ENCODE measurements around the gene XK. TPM values are rescaled to one million over a fixed set of nuclear protein-coding genes. Genes with fewer than 3 reads are reported as not detected.

XK gene
- total and polyA plus RNA-seq, 10 of the 15 experiments (the other 5 are each of a cell fraction or from before 2014, with no cell fraction given), result not detected

DNA sequence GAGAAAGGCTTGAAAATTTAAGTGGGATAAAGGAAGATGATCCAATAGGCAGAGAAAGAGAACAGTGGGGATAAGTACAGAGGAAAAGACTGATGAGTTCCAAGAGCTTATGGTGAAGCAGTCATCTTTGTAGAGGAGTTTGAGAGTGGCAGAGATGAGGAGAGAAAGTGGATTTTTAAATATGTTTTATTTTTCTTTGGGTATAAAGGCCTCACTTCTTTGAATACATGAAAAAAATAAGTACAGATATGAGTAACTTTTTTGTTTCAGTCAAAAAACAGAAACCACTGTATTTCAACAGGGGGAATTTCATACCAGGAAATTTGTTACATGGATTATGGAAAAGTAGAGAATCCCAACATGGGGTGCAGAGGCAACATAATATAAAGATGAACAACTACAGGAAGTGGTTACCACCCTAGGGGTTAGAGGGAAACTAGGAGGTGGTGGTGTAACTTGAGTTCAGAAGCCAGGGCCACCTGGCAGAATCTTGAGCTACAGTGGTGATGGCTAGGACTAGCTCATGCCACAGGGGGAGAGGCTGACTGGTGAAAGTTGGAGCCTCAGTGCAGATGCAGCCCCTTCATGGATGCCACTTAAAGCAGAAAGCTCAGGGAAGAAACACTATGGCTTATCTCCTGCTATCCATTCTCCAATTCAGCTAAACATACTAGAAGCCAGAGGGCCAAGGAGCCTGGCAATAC, 90.8 kb downstream of the XK start:
- peak; percentile 80 for ATAC-seq
- Histone ChIP-seq H3K27me3 (replicated peaks in 1 of 2; ENCODE audit: control insufficient read depth in 2 of 2, insufficient read depth in 2 of 2, low read length in 1 of 2) (no peaks in the 10 kb centered on the region), H3K9ac (ENCODE audit: control insufficient read depth, insufficient read depth, low read length) (no peak overlapping the region), H2AFZ (ENCODE audit: control insufficient read depth, low read depth, low read length) (no peak overlapping the region), H3K9me3 (replicated peaks; ENCODE audit: control insufficient read depth, insufficient read depth, low read length) (no peaks in the 10 kb centered on the region), H3K4me1 (ENCODE audit: control insufficient read depth, insufficient read depth, low read length) (peaks cover 22% of the 10 kb centered on the region), H3K27ac (ENCODE audit: control insufficient read depth, insufficient read depth) (peak overlapping the region; percentile 85), H3K36me3 (ENCODE audit: control insufficient read depth in 2 of 2, insufficient read depth in 2 of 2, low read length in 1 of 2) (no peaks in the 10 kb centered on the region), H4K20me1 (ENCODE audit: control insufficient read depth, insufficient read depth) (no peaks in the 10 kb centered on the region), H3K4me2 (ENCODE audit: control insufficient read depth, insufficient read depth) (peak overlapping the region; percentile 78), H3K4me3 (peak overlapping the region; percentile 23; the same call in 1 of the 2 replicates), H3K79me2 (ENCODE audit: control insufficient read depth, insufficient read depth, low read length) (peaks cover 14% of the 10 kb centered on the region)
- RAD21 ChIA-PET (ENCODE audit: unreplicated experiment), result interaction anchor here (0.7 to 14.7 kb wide), 11 partner anchors 9 to 47 kb away, joined by 3 to 183 read pairs (median 6); no protein-coding TSS in a partner anchor
- in situ Hi-C loops (cut with MboI), result no loop called here
- CTCF ChIA-PET, result interaction anchor here (0.7 to 4.4 kb wide), 9 partner anchors 9 to 47 kb away, joined by 3 to 41 read pairs (median 5); no protein-coding TSS in a partner anchor
- intact Hi-C loops (cut with micrococcal nuclease; ENCODE audit: unreplicated experiment), result loop anchor here (2.0 kb wide), 1 partner anchor 30 kb away; no protein-coding TSS in a partner anchor
- SMC1A ChIA-PET (ENCODE audit: uncharacterized antibody, unreplicated experiment), result interaction anchor here (0.8 to 15.2 kb wide), 13 partner anchors 9 to 50 kb away, joined by 3 to 157 read pairs (median 8); no protein-coding TSS in a partner anchor
- no peak for DNase-seq (ENCODE audit: low read depth, low spot score)
- FAIRE-seq, result no peak
- POLR2A ChIA-PET, result interaction anchor here (0.8 to 3.1 kb wide), 6 partner anchors 9 to 48 kb away, joined by 3 to 21 read pairs (median 6); no protein-coding TSS in a partner anchor
- BruUV-seq (replicated peaks), result no TSS peak
- TF ChIP-seq CEBPB (IDR thresholded peaks at IDR 0.05; ENCODE audit: borderline replicate concordance in 1 of 2, low read depth in 2 of 2, low read length in 2 of 2) (no peak), EGR1 (IDR thresholded peaks at IDR 0.05; ENCODE audit: borderline replicate concordance in 1 of 2, low read depth in 2 of 2, low read length in 2 of 2) (no peak), GABPA (IDR thresholded peaks at IDR 0.05; ENCODE audit: low read depth) (no peak), LARP7 (IDR thresholded peaks at IDR 0.05) (no peak), MYC (IDR thresholded peaks at IDR 0.05; ENCODE audit: insufficient read depth, insufficient read length, insufficient replicate concordance, low read length, severe bottlenecking) (no peak), SMAD1 (IDR thresholded peaks at IDR 0.05; ENCODE audit: low read depth, partially characterized antibody) (no peak), SMARCA5 (IDR thresholded peaks at IDR 0.05) (peak; percentile 72; the same call in 1 of the 2 replicates), NFYB (IDR thresholded peaks at IDR 0.05; ENCODE audit: insufficient read depth, low read depth, low read length) (no peak), CREM (IDR thresholded peaks at IDR 0.05; ENCODE audit: low read depth) (no peak), RUNX3 (IDR thresholded peaks at IDR 0.05; ENCODE audit: low read length) (peak; percentile 50), SMC3 (IDR thresholded peaks at IDR 0.05; ENCODE audit: borderline replicate concordance, low read length) (no peak), NR2F1 (conservative IDR thresholded peaks at IDR 0.05) (no peak), MXI1 (IDR thresholded peaks at IDR 0.05; ENCODE audit: low read depth, low read length) (no peak)
- TF ChIP-seq, protein P1, sequence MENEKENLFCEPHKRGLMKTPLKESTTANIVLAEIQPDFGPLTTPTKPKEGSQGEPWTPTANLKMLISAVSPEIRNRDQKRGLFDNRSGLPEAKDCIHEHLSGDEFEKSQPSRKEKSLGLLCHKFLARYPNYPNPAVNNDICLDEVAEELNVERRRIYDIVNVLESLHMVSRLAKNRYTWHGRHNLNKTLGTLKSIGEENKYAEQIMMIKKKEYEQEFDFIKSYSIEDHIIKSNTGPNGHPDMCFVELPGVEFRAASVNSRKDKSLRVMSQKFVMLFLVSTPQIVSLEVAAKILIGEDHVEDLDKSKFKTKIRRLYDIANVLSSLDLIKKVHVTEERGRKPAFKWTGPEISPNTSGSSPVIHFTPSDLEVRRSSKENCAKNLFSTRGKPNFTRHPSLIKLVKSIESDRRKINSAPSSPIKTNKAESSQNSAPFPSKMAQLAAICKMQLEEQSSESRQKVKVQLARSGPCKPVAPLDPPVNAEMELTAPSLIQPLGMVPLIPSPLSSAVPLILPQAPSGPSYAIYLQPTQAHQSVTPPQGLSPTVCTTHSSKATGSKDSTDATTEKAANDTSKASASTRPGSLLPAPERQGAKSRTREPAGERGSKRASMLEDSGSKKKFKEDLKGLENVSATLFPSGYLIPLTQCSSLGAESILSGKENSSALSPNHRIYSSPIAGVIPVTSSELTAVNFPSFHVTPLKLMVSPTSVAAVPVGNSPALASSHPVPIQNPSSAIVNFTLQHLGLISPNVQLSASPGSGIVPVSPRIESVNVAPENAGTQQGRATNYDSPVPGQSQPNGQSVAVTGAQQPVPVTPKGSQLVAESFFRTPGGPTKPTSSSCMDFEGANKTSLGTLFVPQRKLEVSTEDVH (IDR thresholded peaks at IDR 0.05; ENCODE audit: low read depth, partially characterized antibody), result no peak
- TF ChIP-seq, protein P2, sequence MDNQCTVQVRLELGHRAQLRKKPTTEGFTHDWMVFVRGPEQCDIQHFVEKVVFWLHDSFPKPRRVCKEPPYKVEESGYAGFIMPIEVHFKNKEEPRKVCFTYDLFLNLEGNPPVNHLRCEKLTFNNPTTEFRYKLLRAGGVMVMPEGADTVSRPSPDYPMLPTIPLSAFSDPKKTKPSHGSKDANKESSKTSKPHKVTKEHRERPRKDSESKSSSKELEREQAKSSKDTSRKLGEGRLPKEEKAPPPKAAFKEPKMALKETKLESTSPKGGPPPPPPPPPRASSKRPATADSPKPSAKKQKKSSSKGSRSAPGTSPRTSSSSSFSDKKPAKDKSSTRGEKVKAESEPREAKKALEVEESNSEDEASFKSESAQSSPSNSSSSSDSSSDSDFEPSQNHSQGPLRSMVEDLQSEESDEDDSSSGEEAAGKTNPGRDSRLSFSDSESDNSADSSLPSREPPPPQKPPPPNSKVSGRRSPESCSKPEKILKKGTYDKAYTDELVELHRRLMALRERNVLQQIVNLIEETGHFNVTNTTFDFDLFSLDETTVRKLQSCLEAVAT (IDR thresholded peaks at IDR 0.05), result no peak
- TF ChIP-seq, protein P3, sequence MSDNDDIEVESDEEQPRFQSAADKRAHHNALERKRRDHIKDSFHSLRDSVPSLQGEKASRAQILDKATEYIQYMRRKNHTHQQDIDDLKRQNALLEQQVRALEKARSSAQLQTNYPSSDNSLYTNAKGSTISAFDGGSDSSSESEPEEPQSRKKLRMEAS (IDR thresholded peaks at IDR 0.05; ENCODE audit: low read depth, low read length), result no peak
